ENCODE data around the gene VDR. TPM values are rescaled to one million over a fixed set of nuclear protein-coding genes. Genes with fewer than 3 reads are reported as not detected.

The VDR gene
- total RNA-seq, 1 experiment from 2014 or later = 0.03 TPM

DNA sequence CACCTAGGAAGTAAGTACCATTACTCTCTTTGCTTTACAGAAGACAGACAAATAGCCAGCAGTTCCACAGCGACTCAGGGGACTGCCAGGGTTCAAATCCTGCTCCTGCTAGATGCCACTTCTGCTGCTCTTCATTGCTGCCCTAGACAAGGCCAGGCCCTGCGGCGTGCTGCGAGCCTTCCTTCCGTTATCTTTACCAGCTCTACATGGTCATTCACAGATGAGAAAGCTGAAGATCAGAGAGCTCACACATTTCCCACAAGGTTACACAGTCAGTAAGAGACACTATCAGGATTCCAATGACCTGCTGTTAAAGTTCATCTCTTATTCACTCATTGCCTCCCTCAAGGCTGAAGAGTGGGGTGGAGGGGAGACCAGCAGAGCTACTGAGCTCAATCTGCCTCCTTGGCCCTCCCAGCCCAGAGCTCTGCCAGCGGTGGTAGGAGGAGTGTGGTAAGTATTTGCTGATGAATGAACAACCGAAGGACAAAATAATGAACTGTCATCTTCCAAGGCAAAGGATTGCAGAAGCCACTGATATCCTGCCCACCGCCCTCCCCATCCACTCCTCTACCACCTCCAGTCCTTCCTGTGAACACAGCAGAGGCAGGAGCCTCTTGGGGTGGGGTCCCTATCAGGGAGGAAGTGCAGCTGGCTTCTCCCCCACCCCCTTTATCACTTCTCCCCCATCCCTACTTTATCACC is 70.4 kb downstream of the VDR start:
- DNase-seq = no peak
- Histone ChIP-seq H3K27me3 (ENCODE audit: control insufficient read depth, insufficient read depth, low read length) (no peaks in the 10 kb centered on the region), H3K36me3 (replicated peaks; ENCODE audit: control insufficient read depth, insufficient read depth, low read length) (no peaks in the 10 kb centered on the region), H3K4me3 (ENCODE audit: insufficient read depth, low read depth, low read length) (no peak overlapping the region)

DNA sequence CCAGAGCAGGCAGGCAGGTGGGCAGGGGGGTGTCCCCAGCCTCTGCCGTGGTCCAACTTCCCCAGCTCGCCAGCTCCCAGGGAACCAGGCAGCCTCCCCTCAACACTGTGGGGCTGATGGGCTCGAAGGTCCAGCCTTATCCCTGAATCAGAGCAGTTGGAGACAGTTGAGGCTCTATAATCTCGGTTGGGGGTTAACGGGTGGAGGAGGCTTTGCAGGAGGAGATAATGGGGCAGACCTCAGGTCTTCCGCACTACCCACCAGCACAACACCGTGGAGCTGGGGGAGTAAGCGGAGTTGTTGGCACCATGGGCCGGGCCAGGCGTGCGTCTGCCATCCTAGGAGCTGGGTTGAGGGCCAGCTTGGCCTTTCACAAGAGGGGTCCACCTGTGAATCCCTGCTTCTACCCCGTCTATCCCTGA is 71.2 kb downstream of the VDR start:
- H3K27me3 ChIP-seq (ENCODE audit: control insufficient read depth, insufficient read depth, low read length) = no peaks in the 10 kb centered on the region
- no peak for DNase-seq
- H3K36me3 ChIP-seq (replicated peaks; ENCODE audit: control insufficient read depth, insufficient read depth, low read length) = no peaks in the 10 kb centered on the region
- H3K4me3 ChIP-seq (ENCODE audit: insufficient read depth, low read depth, low read length) = no peak overlapping the region

DNA sequence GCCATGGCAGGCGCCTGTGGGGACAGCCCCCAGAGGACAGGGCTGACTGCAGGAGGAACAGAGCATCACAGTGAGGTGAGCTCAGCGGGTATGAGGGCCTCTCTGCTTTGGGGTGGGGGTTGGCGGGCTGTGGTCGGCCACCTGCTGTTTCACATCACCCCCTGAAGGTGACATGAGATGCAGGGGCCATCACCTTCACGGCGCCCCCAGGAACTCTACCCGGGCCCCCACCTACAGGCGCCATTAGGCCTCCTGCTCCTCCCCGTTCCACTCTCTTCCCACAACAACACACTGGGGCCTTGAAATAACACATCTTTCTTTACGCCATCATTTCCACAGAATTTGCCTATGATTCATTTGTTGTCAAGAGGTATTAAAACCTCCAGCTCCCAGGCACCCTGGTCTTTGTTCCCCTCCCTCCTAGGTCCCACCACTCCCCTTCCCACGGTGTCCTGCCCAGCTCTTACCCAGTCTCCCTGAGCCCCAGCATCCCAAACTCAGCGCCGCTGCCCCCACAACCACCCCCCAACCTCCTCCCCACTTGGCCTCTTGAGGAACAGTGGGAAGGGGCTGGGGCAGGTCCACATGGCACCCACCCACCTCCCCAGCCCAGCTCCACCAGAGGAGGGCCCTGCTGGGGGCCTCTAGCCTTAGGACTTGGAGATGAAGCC is 72.4 kb downstream of the VDR start:
- H3K27me3 ChIP-seq (ENCODE audit: control insufficient read depth, insufficient read depth, low read length) = no peaks in the 10 kb centered on the region
- no peak overlapping the region for H3K4me3 ChIP-seq (ENCODE audit: insufficient read depth, low read depth, low read length)
- DNase-seq = no peak
- no peaks in the 10 kb centered on the region for H3K36me3 ChIP-seq (replicated peaks; ENCODE audit: control insufficient read depth, insufficient read depth, low read length)

DNA sequence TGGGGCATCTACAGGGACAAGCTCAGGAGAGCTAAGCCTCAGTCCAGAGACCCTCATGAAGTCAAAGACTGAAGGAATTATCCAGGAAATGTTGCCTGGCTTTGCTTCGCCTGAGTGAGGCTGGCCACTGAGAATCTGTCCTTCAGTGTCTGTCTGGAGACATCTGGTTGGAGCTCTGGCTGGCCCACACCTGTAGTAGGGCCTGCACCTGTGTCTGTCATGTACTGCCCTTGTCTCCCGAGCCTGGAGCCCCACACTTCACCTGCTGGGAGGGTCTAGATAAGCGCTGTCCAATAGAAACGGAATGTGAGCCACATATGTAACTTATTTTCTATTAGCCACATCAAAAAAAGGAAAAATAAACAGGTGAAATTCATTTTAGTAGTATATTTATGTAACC is 75.2 kb downstream of the VDR start:
- H3K4me3 ChIP-seq (ENCODE audit: insufficient read depth, low read depth, low read length) = no peak overlapping the region
- no peaks in the 10 kb centered on the region for H3K27me3 ChIP-seq (ENCODE audit: control insufficient read depth, insufficient read depth, low read length)
- no peak for DNase-seq
- H3K36me3 ChIP-seq (replicated peaks; ENCODE audit: control insufficient read depth, insufficient read depth, low read length) = no peaks in the 10 kb centered on the region

DNA sequence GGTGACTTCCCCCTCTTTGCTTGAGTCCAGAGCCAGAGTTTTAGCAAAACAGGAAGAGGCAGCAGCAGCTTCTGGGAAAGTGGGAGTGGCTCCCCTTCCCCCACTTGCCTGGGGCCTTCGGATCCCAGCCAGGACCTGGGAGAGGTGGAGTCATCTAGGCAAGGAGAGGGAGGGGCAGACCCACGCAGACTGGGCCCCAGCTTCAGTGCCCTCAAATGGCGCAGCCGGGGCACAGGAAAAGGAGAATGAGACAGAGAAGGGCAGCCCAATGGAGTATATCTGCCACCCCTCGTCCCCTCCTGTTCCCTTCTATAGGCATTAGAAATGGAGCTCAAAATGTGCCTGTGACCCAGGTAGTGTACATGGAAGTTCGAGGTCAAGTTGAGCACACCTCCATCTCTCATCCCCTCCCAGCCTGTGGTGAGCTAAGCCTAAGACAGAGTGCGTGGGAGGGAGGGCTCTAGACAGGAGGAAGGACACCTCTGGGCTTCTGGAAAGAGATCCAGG is 75.8 kb downstream of the VDR start:
- DNase-seq = peak; percentile 89
- H3K4me3 ChIP-seq (ENCODE audit: insufficient read depth, low read depth, low read length) = no peak overlapping the region

DNA sequence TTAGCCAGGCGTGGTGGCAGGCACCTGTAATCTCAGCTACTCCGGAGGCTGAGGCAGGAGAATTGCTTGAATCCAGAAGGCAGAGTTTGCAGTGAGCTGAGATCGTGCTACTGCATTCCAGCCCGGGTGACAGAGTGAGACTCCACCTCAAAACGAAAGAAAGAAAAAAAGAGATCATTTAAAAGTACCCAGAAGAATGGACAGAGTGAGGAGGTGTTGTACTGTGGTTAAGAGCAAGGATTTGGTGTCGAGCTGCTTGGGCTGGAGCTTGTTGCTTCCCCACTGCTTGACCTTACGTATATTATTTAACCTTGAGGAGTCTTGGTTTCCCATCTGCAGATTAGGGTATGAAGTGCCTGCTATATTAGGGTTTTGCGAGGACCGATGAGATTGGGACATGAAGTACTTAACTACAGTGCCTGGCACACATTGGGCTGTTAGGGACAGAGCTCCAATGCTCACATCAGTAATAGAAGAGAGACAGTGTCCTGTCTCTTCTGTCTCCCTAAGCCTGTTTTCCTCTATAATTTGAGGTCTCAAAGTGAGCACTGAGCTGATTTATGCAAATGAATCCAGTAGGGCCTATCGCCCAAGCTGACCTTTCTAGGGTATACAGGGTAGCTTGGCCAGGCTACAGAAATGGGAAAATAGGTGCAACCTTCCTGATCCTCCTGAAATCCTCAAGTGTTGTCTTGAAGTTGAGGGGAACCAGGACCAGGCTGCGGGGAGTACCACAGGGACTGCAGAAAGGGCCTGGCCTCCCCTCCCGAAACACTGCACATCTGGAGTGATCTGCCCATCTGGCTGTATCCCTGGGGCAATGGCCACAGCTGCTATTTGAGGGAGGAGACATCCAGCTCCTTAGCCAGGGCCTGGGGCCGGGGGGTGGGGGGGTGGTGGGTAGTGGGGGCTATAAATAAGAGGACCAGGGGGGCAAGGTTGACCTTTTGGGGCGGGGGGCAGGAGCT is 76.5 kb downstream of the VDR start:
- no peaks in the 10 kb centered on the region for H3K36me3 ChIP-seq (replicated peaks; ENCODE audit: control insufficient read depth, insufficient read depth, low read length)
- H3K4me3 ChIP-seq (ENCODE audit: insufficient read depth, low read depth, low read length) = no peak overlapping the region
- DNase-seq = no peak
- no peaks in the 10 kb centered on the region for H3K27me3 ChIP-seq (ENCODE audit: control insufficient read depth, insufficient read depth, low read length)

More for the DNA sequence above, 75.8 kb downstream of the VDR start:
- no peaks in the 10 kb centered on the region for H3K27me3 ChIP-seq (ENCODE audit: control insufficient read depth, insufficient read depth, low read length)
- no peaks in the 10 kb centered on the region for H3K36me3 ChIP-seq (replicated peaks; ENCODE audit: control insufficient read depth, insufficient read depth, low read length)

DNA sequence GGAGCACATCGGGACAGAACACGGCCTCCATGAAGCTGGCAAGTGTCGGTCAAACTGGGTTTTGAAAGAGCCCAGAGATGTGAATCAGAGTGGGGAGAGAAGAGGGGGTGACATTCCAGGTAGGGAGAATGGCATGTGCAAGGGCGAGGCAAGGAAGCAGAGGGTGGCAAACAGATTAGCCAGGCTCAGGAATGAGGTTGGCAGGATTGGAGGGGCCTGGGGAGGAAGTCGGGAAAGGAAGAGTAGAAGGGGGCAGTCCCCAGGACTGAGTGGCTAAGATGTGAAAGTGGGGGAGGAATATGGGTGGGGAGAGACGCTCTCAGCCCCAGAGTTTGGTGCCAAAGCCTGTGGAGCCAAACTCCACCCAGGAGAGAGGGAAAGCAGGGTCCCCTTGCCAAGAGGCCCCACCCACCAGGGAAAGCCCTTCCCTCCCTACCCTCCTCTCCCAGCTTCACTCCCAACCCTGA is 79.6 kb downstream of the VDR start:
- Histone ChIP-seq H3K27me3 (ENCODE audit: control insufficient read depth, insufficient read depth, low read length) (no peaks in the 10 kb centered on the region), H3K36me3 (replicated peaks; ENCODE audit: control insufficient read depth, insufficient read depth, low read length) (no peaks in the 10 kb centered on the region), H3K4me3 (ENCODE audit: insufficient read depth, low read depth, low read length) (no peak overlapping the region)
- DNase-seq = peak; percentile 69

DNA sequence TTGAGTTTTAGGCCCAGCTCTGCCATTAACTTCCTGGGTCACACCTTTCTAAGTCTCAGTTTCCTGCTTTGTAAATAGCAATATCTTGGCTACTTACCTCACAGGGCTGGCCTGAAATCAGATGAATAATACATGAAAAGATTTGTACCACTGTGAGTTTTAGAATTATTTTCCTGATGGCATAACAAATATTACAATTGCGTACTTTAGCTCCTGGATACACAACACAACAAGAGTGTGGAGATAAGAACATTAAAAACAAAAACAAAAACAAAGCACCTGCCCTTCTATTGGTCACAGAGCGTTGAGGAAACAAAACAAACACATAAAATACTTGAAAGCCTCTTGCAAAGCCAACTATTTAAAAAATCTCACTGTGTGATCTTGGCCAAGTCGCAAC is 80.2 kb downstream of the VDR start:
- Histone ChIP-seq H3K36me3 (replicated peaks; ENCODE audit: control insufficient read depth, insufficient read depth, low read length) (no peaks in the 10 kb centered on the region), H3K4me3 (ENCODE audit: insufficient read depth, low read depth, low read length) (no peak overlapping the region), H3K27me3 (ENCODE audit: control insufficient read depth, insufficient read depth, low read length) (no peaks in the 10 kb centered on the region)
- DNase-seq = no peak

DNA sequence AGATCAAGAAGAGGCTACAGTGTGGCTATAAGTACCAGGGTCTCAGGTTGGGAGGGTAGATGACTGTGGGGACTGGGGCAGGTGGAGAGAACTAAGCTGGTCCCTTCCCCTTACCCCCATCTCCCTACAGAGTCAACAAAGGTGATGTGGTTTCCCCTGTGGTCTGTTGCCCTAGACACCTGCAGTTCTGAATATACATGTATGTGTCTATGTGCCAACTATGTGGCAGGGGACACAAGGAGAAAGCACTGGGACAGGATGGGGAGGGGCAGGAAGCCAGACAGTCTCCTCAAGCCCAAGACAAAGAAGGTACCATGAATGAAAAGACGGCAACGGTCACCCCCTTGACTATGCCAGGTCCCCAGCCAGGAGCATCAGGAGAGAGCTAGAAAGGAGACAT is 80.6 kb downstream of the VDR start:
- no peak for DNase-seq
- H3K4me3 ChIP-seq (ENCODE audit: insufficient read depth, low read depth, low read length) = no peak overlapping the region
- no peaks in the 10 kb centered on the region for H3K36me3 ChIP-seq (replicated peaks; ENCODE audit: control insufficient read depth, insufficient read depth, low read length)
- H3K27me3 ChIP-seq (ENCODE audit: control insufficient read depth, insufficient read depth, low read length) = no peaks in the 10 kb centered on the region

DNA sequence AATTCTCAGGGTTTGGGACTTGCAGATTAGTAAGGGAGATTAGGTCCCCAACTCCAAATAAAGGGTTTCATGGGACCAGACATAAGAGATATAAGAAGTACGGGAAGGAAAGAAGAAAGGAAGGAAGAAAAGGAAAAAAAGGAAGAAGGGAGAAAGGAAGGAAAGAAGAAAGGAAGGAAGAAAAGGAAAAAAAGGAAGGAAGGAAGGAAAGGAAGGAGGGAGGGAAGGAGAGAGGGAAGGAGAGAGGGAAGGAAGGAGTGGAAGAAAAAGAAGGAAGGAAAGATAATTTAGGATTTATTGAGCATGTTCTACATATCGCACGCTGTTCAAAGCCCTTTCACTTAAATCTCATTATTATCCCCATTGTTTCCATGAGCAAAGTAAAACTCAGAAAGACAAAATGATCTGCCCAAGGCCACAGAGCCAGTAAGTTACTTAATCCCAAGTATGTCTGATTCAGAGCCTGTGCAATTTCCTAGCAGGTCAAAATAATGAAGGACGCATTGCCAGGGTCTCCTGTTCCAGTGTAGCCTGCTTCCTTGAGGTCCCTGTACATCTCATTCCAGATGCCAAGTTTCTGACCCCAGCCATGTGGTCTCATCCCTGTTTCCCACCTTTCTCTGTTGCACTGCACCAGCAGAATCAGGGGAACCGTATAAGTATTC is 81.2 kb downstream of the VDR start:
- no peak for DNase-seq

DNA sequence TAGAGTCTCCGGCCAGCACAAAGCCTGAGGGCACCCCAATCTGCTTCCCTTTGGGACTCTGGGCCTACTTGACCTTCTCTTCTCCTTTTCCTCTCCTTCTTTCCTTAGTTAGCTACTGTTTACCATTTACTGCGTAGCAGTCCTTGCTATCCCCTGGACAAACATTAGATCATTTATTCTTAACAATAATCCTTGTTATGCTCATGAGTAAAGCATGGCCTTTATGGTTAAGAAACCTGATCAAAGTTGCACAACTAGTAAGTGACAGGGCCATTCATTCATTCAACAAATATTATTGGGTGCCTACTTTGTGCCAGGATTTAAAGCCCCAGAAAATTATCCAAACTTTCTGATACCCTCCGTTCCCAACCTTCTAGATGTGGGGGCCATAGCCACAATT is 81.9 kb downstream of the VDR start:
- no peaks in the 10 kb centered on the region; the same call in 1 of the 2 replicates for H3K36me3 ChIP-seq (replicated peaks; ENCODE audit: control insufficient read depth, insufficient read depth, low read length)
- no peak overlapping the region for H3K4me3 ChIP-seq (ENCODE audit: insufficient read depth, low read depth, low read length)
- no peaks in the 10 kb centered on the region for H3K27me3 ChIP-seq (ENCODE audit: control insufficient read depth, insufficient read depth, low read length)
- no peak for DNase-seq

More for the DNA sequence above, 81.2 kb downstream of the VDR start:
- Histone ChIP-seq H3K4me3 (ENCODE audit: insufficient read depth, low read depth, low read length) (no peak overlapping the region), H3K27me3 (ENCODE audit: control insufficient read depth, insufficient read depth, low read length) (no peaks in the 10 kb centered on the region), H3K36me3 (replicated peaks; ENCODE audit: control insufficient read depth, insufficient read depth, low read length) (no peaks in the 10 kb centered on the region)

DNA sequence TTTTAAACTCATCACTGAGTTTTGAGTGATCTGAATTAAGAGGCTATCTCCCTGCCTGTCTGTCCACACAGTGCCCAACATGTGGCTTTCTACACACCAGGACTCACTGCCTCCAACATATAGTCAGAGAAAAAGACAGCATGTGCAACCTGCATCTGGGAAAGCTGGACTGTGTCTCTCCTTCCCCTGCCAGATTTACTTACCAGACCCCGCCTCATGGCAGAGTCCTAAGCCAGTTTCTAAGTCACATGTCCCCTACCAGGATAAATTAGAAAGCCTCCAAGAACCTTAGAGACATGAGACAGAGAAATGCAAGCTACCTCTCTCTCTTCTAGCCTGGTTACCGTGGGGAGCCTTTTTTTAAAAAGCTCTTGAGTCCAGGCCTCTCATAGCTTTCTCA is 82.4 kb downstream of the VDR start:
- no peak overlapping the region for H3K4me3 ChIP-seq (ENCODE audit: insufficient read depth, low read depth, low read length)
- H3K27me3 ChIP-seq (ENCODE audit: control insufficient read depth, insufficient read depth, low read length) = no peaks in the 10 kb centered on the region
- no peak for DNase-seq
- no peaks in the 10 kb centered on the region; the same call in 1 of the 2 replicates for H3K36me3 ChIP-seq (replicated peaks; ENCODE audit: control insufficient read depth, insufficient read depth, low read length)

DNA sequence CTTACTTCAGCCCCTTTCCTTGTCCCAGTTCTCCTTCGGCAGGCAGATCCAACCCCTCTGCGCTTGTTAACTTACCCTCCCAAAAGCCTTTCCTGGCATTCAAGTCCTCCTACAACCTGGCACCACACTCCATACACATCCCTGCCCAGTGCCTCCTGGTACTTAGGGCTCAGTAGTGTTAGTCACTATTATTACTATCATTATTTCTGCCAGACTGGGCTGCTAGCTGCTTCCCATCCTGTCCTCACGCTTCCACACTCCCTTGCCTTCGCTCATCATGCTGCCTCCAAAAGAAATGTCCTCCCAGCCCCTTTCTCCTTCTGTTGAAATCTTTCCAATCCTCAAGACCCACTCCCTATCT is 83.5 kb downstream of the VDR start:
- no peak for DNase-seq
- H3K36me3 ChIP-seq (replicated peaks; ENCODE audit: control insufficient read depth, insufficient read depth, low read length) = no peaks in the 10 kb centered on the region; the same call in 1 of the 2 replicates
- no peaks in the 10 kb centered on the region for H3K27me3 ChIP-seq (ENCODE audit: control insufficient read depth, insufficient read depth, low read length)
- no peak overlapping the region for H3K4me3 ChIP-seq (ENCODE audit: insufficient read depth, low read depth, low read length)

Data from H7 (cell line).